ENCODE results near the gene CDHR2.

The CDHR2 gene

DNA sequence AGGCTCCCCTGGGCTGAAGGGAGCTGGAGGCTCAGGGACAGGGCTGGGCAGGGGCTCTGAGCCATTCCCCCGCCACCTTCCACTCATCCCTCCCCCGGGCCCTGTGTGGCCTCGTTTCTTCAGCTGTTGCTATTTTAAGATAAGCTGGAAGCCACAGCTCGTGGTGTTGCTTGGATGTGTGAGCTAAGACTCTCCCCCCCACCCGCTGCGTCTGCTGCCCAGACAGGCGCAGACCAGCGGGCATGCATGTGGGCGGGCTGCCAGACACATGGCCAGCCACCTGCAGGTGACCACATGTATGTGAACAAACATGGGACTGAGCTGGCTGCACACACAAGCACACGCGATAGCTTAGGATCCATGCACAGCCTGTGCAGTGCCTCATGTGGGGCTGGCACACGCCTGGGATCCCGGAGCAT is 72.5 kb downstream of the CDHR2 start:
- DNase-seq = peak in 1 of 14 donors; percentile 87

DNA sequence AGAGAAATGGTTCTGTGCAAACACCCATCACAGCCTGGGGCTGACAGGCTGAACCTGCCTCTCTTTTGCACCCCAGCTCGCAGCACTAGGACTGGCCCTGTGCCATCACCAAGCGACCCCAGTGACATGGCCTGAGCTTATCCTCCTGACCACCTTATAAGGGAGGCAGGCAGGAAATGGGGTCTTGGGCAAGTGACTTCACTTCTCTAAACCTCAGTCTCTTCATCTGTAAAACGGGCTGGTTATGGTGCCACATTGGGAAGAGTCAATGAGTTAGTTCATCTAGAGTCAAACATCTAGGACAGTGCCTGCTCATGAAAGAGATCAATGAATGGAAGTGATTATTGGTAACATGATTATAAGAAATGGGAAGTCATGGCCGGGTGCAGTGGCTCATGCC is 75.0 kb downstream of the CDHR2 start:
- no peak for DNase-seq

DNA sequence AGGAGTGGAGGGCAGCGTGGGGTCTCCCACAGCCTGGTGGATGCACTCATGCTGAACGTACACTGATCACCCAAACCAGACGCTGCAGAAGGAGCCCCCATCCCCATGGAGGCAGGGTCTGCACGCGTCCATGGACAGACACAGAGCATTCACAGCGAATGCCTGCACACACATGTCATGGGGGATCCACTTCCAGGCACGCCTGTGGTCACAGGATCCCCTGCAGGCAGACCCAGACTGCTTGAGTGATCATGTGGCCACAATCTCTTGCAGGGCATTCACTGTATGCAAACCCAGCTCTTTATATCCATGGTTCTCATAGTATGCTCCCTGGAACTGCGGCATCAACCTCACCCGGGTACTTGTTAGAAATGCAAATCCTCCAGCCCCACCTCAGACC is 75.8 kb downstream of the CDHR2 start:
- no peak for DNase-seq

DNA sequence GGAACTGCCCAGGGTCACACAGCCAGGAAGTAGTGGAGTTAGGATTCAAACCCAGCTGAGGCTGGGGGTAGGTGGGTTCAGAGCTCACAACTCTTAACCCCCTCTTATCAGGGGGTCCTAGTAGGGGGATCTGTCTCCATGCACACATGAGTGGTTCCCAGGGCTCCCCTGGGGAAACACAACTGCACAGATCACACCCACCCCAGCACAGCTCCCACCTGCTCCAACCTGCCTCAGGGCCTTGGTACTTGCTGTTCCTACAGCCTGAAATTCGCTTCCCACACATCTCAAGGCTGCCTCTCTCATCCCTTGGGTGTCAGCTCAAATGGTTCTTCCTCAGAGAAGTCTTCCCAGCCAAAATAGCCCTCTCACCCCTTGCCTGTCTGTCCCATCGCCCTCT is 76.4 kb downstream of the CDHR2 start:
- no peak for DNase-seq

DNA sequence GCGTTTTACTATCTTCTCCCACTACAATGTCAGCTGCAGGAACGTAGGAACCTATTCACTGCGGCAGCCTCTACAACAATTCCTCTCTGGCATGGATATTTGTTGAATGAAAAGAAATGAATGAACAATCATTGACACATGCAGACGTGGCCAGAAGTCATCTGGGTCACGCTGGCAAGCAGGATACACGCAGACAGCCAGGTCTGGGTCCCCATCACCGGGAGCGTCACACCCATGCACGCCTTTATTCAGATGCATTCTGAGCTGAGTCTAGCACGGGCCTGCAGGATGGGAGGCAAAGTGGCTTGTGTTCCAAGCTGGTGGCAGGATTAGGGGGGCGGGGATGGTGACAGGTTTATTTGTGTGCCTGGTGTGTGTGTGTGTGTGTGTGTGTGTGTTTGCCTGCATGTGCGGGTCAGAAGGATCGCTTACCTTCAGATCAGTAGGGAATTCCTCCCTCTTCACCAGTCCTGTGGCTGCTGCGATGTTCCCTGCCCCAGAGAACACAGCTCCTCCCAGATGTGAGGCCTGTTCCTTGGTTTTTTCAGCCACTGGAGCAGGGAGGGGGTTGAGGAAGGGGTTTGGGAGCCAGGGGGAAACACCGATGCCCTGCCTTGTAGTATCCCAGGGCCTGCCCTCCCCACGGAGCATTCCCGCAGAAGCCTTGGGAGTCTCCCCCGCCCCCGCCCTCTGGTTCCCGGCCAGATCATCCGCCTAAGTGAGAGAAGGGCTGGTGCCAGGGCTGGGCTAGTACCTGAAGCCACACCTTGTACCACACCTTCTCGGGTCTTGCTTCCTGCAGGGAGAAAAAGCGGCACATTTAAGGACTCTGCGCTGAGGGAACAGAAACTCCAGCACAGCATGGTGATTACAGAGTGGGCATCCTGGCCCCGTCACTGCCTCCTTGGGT is 77.1 kb downstream of the CDHR2 start:
- no peak for DNase-seq

DNA sequence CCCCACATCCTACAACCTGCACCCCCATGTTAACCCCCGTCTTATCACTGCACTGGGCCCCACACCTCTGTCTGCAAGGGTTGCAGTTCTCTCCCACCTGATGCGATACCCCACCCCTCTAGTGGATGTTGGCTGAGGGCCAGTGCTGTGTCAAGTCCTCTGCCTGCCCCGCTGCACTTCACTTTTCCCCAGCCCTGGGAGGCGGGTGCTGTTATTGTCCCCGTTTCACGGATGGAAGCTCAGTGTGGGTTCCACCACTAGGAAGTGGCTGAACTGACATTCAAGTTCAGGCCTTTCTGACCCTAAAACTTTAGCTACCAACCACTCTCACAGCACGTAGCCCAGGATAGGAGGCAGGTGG is 77.7 kb downstream of the CDHR2 start:
- DNase-seq = no peak

DNA sequence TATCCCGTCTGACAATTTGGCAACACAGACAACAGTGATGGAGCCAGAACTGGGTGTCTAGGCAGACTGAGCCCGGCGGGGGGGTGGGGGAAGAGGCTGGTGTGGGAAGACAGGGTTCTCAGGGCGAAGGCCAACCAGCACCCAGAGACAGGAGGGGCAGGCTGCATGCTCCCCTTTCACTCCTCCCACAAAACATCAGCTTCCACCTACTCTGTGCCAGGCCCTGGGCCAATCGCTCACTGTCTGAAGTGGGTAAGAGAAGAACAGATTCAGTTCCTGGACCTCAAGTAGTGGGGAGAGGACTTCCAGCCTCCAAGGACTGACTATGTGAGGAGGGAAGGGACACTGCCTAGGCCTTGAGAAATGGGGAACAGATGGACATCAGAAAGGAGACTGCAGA is 78.4 kb downstream of the CDHR2 start:
- DNase-seq = no peak

DNA sequence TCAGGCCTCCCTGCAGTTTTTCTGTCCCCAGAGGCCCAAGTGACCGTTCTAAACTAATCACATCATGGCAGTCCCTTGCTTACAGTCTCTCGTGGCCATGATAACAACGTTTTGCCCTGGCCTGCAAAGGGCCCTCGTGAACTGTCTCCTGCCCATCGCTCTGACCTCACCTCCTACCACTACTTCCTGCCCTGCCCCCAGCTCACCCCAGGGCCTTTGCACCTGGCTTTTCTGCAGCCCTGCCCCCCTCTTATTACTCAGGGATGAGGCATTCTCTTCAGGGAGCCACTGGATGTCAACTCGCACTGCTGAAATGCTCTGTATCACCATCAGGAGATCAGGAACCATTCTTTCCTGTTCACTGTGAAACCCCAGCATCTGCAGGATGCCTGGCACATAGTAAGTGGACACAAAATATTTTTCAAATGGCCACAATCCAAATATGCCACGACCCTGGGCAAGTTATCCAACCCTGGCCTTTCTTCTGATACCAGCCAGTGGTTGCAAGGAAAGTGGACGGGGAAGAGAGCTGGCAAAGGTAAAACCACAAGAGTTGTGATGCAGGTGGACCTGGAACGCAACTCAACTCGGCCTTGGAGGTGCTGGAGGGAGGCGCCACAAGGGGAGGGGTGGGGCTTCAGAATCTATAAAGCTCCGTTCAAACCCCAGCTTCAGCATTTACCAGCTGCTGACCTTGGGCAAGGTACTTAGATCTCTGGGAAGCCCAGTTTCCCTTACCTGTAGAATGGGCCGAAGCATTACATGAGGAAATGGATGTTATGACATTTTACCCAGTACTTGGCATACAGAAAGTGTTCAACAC is 79.5 kb downstream of the CDHR2 start:
- DNase-seq = peak in 1 of 14 donors; percentile 54

DNA sequence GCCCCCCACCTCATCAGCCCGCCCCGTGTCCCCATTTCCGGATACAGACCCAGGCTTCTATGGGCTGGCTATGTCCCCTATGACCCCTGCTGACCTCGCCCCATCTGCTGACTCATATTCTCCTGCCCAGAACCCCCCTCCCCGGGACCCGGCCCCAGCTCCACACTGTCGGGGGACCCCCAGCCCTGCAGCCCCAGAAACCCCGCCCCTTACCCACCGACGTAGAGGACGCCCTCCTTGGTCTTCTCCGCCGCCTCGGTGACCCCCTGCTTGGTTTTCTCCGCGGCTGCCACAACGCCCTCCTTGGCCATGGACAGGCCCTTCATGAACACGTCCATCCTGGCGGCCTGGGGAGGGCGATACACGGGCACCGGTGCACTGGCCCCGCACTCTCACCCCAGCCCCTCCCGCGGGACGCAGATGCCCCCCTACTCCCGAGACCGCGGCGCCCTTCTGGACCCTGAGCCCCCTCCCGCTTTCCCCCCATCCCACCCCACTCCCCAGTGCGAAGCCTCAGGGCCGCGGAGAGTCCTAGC is 80.2 kb downstream of the CDHR2 start:
- DNase-seq = no peak

DNA sequence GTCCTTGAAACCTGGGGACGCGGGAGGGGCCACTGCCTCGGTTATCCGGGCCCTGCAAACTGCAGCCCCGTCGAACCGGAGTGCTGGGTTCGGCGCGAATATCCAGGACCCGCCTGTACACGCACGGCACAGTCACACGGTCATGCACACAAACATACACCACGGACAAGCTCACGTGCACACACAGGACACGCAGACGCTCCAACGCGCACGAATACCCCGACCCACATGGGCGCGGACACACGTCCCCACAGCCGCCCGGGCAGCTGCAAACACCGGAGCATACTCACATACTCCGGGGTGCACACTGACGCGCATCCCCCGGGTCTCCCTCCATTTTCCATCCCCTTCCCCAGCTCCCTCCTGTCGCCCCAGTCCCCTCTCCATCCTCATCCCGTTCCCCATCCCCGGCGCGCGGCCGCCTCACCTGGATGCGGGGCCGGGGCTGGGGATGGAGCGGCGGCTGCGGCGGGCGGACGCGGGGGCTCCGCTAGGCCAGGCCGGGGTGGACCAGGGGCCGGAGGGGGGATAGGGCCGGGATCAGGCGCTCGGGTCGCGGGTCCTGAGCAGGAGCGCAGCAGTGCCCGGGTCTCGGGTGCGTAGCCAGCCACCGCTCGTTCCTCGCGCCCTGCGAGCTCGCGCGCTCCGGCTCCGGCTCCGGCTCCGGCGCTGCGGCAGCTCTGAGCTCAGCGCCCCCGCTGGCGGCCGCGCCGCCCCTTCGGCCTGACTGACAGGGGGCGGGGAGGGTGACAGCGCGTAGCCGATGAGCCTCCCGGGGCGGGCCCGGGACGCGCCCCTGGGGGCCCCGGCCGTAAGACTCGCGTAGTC is 80.9 kb downstream of the CDHR2 start, which contains the start of the genes EIF4E1B and SNCB:
Gene EIF4E1B, plus strand, starts transcription at position 823 of the 828 bp plus-strand sequence. CDS start 12,113 bp downstream, outside the sequence.
Gene SNCB, minus strand, starts transcription at position 682 of the 828 bp plus-strand sequence. CDS start 880 bp downstream, outside the sequence.
- DNase-seq = peak in 3 of 14 donors; percentile 18 to 74 (median 31)

DNA sequence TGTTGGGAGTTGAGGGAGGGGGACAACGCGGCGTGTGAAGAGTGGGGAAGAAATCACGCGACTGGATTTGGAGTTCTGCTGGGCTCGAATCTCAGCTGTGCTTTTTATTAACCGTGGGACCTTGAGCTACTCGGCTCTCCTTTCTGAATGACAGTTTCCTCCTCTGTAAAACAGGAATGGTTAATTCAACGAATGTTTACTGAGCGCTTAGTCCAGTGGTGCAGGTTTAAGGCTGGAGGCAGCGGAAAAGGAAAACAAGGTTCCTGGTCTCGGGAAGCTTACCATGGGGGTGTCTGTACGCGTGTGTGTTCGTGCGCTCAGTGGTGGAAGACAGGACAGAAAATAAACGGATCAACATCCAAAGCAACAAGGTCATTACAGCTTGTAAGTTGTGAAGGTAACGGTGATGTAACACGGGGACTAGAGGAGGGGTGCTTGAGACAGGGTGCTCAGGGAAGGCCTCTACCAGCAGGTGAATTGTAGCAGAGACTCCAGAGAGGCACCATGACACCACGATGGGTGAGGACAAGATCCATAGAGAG is 81.6 kb downstream of the CDHR2 start:
- peak in 1 of 14 donors; percentile 65 for DNase-seq

DNA sequence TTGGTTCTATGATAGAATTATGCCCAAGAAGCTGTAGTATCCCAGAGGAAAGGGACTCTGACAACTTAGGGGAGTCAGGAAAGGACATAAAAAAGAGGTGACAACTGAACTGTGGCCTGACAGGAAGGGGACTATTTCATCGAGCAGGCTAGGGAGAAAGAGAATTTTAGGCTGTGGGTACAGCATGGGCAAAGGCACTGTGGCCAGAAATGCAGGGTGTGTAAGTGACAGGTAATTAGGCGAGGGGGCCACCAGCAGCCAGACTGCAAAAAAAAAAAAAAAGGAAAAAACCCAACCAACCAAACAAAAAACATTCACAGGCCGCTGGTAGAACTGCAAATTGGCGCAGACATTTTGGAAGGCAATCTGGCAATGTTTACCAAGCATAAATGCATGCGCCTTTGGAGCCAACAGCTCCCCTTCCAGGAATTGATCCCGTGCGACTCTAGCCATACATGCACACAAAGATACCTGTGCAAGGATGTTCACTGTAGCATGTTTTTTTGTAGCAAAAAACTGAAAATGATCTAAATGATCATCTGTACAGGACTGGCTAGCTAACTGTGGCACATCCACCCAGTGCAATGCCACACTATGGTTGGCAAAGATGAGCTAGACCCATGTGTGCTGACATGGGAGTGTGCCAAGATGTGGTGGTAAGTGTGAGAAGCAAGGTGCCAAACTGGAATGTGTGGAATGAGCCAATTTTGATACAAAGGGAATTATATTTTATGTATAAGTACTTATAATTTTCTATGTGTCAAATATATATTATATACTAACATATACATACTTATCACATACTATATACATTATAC is 82.5 kb downstream of the CDHR2 start:
- DNase-seq = peak in 1 of 14 donors; percentile 77

DNA sequence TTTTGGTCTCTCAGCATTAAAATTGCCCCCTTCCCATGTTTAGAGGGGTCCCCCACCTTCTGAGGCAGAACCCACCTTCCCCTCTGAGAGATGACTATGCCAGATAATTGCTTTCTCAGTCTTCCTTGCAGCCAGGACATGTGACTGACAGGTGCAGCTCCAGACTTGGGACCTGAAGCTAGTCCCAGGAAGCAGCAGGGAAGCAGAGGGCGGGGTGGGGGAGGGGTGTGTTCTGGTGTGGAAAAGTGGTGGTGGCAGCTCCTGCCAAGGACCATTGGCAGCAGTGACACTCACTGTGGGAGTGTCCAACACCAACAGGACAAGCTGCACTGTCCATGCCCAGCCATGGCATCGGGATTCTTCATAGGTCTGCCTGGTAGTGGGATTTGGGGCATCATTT is 83.6 kb downstream of the CDHR2 start:
- DNase-seq = peak in 3 of 14 donors; percentile 28 to 97 (median 57)

DNA sequence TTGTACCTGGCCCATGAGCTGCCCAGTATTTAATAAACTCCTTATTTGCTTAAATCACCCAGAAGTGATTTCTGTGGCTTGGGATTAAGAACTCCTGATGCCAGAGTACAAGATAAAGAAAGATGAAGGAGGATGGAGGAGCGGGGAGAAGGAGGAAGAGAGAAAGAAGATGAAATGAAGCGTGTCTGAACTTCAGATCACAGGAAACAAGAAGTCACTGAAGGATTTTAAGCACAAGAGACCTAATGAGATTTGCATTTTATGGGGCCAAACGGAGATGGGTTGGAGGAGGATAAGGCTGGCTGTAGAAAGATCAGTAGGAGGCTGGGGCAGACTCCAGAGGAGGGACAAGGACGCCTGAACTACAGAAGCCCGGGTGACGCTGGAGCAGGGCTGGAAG is 84.5 kb downstream of the CDHR2 start:
- no peak for DNase-seq

DNA sequence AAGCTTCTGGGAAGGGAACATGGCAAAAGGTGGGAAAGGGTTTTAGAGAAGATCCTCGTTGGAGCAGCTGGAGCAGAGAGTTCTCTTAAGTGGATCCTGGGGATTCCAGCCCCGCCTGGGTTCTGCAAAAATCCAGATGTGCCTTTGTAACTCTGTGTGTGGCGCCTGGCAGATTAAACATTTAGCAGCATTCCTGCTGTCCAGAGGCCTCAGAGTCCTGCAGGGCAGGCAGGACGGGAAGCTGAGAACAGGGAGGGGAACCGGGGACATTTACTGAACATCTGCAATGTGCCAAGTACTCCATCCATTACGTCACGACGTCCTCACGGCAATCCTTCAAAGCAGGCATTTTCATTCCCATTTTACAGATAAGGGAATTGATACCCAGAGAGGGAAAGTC is 87.3 kb downstream of the CDHR2 start:
- no peak for DNase-seq

DNA sequence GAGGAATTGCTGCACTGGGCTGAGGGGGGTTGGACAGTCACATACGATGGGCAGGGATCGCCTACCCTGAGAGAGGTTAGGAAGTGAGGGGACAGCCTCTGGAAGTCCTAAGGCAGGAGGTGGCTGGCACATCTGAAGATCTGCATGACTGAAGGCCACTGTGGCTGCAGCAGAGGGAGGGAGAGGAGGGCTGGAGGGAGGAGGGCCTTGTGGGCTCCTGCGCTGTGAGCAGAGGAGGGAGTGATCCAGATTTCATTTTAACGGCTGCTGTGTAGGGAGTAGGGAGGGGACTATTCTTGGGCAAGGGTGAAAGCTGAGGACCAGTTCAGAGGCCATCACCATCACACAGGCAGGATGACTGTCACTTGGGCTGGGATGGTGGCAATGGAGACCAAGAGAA is 88.4 kb downstream of the CDHR2 start:
- no peak for DNase-seq

DNA sequence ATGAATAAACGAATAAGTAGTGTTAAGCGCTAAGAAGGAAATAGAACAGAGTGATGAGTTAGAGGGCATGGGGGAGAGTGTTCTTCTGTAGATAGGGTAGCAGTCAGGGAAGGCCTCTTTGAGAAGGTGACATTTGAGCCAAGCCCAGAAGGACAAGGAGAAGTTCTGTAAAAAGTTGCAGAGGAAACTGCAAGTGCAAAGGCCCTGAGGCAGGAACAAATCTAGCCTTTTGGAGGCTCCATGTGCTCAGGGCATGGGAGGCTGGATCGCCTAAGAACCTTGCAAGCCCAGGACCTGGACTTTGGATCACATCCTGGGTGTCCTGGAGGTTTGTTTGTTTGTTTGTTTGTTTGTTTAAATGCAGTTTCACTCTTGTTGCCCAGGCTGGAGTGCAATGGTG is 89.3 kb downstream of the CDHR2 start:
- DNase-seq = no peak

DNA sequence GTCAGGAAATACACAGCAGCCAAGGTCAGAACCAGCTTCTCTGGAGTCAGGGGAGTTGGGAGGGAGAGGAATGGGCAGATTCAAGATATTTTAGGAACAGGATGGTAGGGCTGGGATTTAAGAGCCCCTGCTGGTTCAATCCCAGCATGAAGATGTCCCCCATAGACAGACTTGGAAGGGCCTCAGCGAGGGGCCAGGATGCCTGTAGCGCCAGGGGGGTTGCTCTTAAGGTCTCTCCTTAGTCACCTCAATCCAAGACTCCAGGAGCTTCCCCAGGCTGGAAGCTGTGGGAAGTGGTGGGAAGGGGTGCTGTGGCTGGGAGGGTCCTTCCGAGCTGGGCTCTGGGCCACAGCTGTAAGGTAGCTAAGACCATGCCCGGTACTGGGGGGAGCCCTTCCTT is 90.1 kb downstream of the CDHR2 start:
- no peak for DNase-seq

DNA sequence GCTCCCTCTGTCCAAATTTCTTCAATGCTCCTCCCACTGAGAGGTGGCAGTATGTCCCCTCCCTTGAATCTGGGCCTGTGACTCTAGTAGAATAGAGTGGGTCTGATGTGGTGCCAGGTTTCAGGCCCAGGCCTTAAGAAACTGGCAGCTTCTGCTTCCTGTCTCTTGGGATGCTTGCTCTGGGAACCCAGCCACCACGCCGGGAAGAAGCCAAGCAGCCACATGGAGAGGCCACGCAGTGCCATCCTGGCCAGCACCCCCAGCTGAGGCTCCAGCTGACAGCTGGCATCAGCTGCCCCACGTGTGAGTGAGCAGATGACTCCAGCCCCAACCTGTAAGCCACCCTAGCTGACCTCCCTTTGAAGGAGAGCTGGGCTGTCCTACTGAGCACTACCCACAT is 90.8 kb downstream of the CDHR2 start:
- DNase-seq = peak in 12 of 14 donors; percentile 19 to 97 (median 72)

DNA sequence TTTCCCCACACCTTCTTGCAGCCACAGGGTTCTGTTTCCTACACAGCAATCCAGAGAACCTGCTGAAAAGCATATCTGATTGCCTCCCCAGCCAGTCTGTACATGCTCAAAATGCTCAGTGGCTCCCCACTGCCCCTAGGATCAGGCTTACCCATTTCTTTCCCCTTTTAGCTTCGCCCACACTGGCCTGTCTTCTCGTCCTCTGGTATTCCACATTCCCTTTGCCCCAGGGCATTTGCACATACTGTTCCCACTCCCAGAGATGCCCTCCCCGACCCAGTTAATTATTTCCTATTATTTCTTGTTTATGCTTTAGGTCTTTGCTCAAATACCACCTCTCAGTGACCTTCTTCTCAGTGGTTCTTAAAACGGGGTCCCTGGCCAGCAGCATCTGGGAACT is 91.5 kb downstream of the CDHR2 start:
- DNase-seq = no peak

Data from C1 segment of cervical spinal cord (tissue), 14 donors.